HEK293 (cell line): ENCODE data around the gene SORL1.

ENCODE experiments used
- AEBP2 ChIP-seq: fragments of 450-650 bp; formaldehyde crosslinking; IDR thresholded peaks from 2 replicates; pipeline ENCODE4 v1.5.1; 2016; ENCODE audit warnings: missing biosample characterization, missing genetic modification characterization, borderline replicate concordance
- GLI2 ChIP-seq: fragments of 450-650 bp; formaldehyde crosslinking; IDR thresholded peaks from 2 replicates; pipeline ENCODE4; 2017; ENCODE audit warnings: missing biosample characterization, missing genetic modification characterization, low read depth, borderline replicate concordance
- KLF10 ChIP-seq: fragments of 450-650 bp; IDR thresholded peaks from 2 replicates; pipeline ENCODE4 v1.5.1; 2018; ENCODE audit warnings: missing biosample characterization, mild to moderate bottlenecking, missing genetic modification characterization
- KLF17 ChIP-seq: fragments of 450-650 bp; formaldehyde crosslinking; IDR thresholded peaks from 2 replicates; pipeline ENCODE4 v1.5.1; 2016; ENCODE audit warnings: missing biosample characterization, missing genetic modification characterization
- PRDM10 ChIP-seq: fragments of 450-650 bp; formaldehyde crosslinking; IDR thresholded peaks from 2 replicates; pipeline ENCODE4 v1.5.1; 2016; ENCODE audit warnings: missing biosample characterization, missing genetic modification characterization
- PRDM4 ChIP-seq: fragments of 450-650 bp; formaldehyde crosslinking; IDR thresholded peaks from 2 replicates; pipeline ENCODE4 v1.5.1; 2017; ENCODE audit warnings: missing biosample characterization, missing genetic modification characterization
- REST ChIP-seq: fragments of 450-650 bp; formaldehyde crosslinking; IDR thresholded peaks from 2 replicates; pipeline ENCODE4 v1.5.1; 2016; ENCODE audit warnings: missing biosample characterization, missing genetic modification characterization
- SP7 ChIP-seq: fragments of 450-650 bp; formaldehyde crosslinking; IDR thresholded peaks from 2 replicates; pipeline ENCODE4 v1.5.1; 2016; ENCODE audit warnings: missing biosample characterization, missing genetic modification characterization
- ZEB2 ChIP-seq: fragments of 450-650 bp; formaldehyde crosslinking; IDR thresholded peaks from 2 replicates; pipeline ENCODE4 v1.5.1; 2016; ENCODE audit warnings: missing biosample characterization, missing genetic modification characterization
- ZFP37 ChIP-seq: fragments of 450-650 bp; formaldehyde crosslinking; IDR thresholded peaks from 2 replicates; pipeline ENCODE4 v1.5.1; 2016; ENCODE audit warnings: missing biosample characterization, missing genetic modification characterization
- ZNF132 ChIP-seq: fragments of 450-650 bp; formaldehyde crosslinking; IDR thresholded peaks from 2 replicates; pipeline ENCODE4 v1.5.1; 2017; ENCODE audit warnings: missing biosample characterization, missing genetic modification characterization, borderline replicate concordance
- ZNF138 ChIP-seq: fragments of 450-650 bp; formaldehyde crosslinking; IDR thresholded peaks from 2 replicates; pipeline ENCODE4 v1.5.1; 2016; ENCODE audit warnings: missing biosample characterization, missing genetic modification characterization, borderline replicate concordance
- ZNF175 ChIP-seq: fragments of 450-650 bp; formaldehyde crosslinking; IDR thresholded peaks from 2 replicates; pipeline ENCODE4 v1.5.1; 2016; ENCODE audit warnings: missing biosample characterization, missing genetic modification characterization
- ZNF280D ChIP-seq: fragments of 450-650 bp; formaldehyde crosslinking; IDR thresholded peaks from 2 replicates; pipeline ENCODE4 v1.5.1; 2016; ENCODE audit warnings: missing biosample characterization, missing genetic modification characterization
- ZNF37A ChIP-seq: fragments of 450-650 bp; IDR thresholded peaks from 2 replicates; pipeline ENCODE4 v1.5.1; 2018; ENCODE audit warnings: missing biosample characterization, missing genetic modification characterization
- ZNF692 ChIP-seq: fragments of 450-650 bp; formaldehyde crosslinking; IDR thresholded peaks from 2 replicates; pipeline ENCODE4 v1.5.1; 2016; ENCODE audit warnings: missing biosample characterization, missing genetic modification characterization
- ZNF701 ChIP-seq: fragments of 450-650 bp; formaldehyde crosslinking; IDR thresholded peaks from 2 replicates; pipeline ENCODE4 v1.5.1; 2016; ENCODE audit warnings: missing biosample characterization, missing genetic modification characterization
- ZNF707 ChIP-seq: fragments of 450-650 bp; formaldehyde crosslinking; IDR thresholded peaks from 2 replicates; pipeline ENCODE4 v1.5.1; 2016; ENCODE audit warnings: missing biosample characterization, missing genetic modification characterization
- ZSCAN23 ChIP-seq: fragments of 450-650 bp; formaldehyde crosslinking; IDR thresholded peaks from 2 replicates; pipeline ENCODE4 v1.5.1; 2016; ENCODE audit warnings: missing biosample characterization, missing genetic modification characterization

SORL1 gene

GRCh38 chr11:121464352-121464946 is 12.3 kb downstream of the SORL1 start (continued):
- TF ChIP-seq PRDM4 (tag by site-specific recombination) (no peak; the same call in 1 of the 2 replicates), SP7 (peak; percentile 69; the same call in 1 of the 2 replicates), PRDM10 (tag by site-specific recombination) (no peak), KLF10 (tag by site-specific recombination) (no peak), ZNF280D (no peak), ZNF138 (no peak), ZNF132 (no peak), ZNF692 (tag by site-specific recombination) (no peak), REST (tag by site-specific recombination) (no peak), ZNF701 (tag by site-specific recombination) (no peak), ZEB2 (tag by site-specific recombination) (0 out of 2 replicates have a peak, but pooled peaks have one; percentile 46), GLI2 (no peak), ZNF707 (no peak), ZSCAN23 (tag by site-specific recombination) (no peak), KLF17 (tag by site-specific recombination) (peak; percentile 72), ZFP37 (0 out of 2 replicates have a peak, but pooled peaks have one; percentile 53), ZNF175 (tag by site-specific recombination) (no peak), ZNF37A (tag by site-specific recombination) (no peak), AEBP2 (no peak)
